ENCODE measurements around the gene VAMP5. TPM values are rescaled to one million over a fixed set of nuclear protein-coding genes. Genes with fewer than 3 reads are reported as not detected.

The VAMP5 gene, protein sequence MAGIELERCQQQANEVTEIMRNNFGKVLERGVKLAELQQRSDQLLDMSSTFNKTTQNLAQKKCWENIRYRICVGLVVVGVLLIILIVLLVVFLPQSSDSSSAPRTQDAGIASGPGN
- 0.11 TPM in 1 of 5 replicates, not detected in the others for total RNA-seq (2022; extraction: Qiagen RNA extraction; ENCODE audit: low read depth)

DNA sequence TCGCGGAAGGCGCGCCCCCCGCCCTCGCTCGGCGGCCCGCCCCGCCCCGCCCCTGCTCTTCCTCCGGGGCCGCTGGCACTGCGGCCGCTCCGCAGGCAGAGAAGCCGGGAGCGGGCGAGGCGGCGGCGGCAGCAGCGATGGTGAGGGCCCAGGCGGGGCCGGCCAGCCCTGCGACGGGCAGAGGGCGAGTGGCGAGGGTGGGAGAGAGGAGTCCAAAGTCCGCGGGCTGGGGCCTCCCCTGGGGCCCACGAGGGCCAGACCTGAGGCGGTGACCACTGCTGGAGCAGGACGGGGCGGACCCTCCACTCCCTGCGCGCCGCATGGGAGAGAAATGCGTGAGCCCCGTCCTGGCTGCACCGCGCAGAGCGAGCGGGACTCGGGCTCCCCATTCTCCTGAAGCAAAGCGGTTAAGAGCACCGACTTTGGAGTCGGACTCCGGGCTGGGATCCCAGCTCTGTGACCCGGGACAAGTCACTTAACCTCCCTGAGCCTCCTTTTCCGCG, at the start of gene VAMP5:
TSS of gene VAMP5 (plus strand) at position 78 of the 503 bp plus-strand sequence. CDS start at position 138, 60 bp downstream.

DNA sequence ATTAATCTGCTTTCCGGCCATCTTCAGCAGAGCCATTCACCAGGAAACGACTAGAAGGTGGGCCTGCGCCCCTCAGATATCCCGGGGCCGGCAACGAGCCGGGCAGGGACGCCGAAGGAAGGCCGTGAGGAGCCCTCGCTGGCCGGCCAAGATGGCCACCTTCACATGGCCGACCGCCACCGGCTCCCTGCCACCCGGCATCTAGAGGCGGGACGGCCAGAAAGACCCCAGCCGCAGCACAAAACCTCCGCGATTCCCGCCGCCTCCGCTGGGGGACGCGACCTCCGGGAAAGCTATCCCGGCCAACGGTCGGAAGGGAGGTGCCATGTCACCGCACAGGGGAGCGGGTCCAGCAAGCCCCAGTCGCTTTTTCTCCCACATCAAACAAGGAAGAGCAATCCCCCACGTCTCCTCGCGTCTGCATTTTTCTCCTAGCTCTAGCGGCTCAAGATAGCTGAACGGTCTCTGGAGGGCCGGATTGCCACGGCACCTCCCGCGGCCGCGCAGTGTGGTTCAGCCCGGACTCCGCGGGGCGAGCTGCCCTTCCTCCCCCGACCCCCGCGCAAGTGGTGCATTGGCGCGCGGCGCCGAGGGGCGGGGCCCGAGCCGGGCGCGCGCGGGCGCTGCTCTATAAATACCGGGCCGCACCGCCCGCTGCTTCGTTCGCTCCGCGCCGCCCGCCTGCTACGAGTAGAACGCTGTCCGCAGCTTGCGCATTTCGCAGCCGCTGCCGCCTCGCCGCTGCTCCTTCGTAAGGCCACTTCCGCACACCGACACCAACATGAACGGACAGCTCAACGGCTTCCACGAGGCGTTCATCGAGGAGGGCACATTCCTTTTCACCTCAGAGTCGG, 45.5 kb upstream of the VAMP5 start, which contains the start of gene MAT2A:
TSS of gene MAT2A (plus strand) at position 662 of the 854 bp plus-strand sequence. CDS start at position 782, 120 bp downstream.

GRCh38 chr2:85561280-85562212, 22.7 kb upstream of the VAMP5 start, which contains the start of gene GGCX:
Gene GGCX, minus strand, starts transcription at chr2:85561493. Its CDS starts 65 bp downstream, at chr2:85561428.

GRCh38 chr2:85577386-85578242, 6.6 kb upstream of the VAMP5 start, which contains the start of gene VAMP8:
Gene VAMP8, plus strand, starts transcription at chr2:85577586. Its CDS starts 61 bp downstream, at chr2:85577647.

DNA sequence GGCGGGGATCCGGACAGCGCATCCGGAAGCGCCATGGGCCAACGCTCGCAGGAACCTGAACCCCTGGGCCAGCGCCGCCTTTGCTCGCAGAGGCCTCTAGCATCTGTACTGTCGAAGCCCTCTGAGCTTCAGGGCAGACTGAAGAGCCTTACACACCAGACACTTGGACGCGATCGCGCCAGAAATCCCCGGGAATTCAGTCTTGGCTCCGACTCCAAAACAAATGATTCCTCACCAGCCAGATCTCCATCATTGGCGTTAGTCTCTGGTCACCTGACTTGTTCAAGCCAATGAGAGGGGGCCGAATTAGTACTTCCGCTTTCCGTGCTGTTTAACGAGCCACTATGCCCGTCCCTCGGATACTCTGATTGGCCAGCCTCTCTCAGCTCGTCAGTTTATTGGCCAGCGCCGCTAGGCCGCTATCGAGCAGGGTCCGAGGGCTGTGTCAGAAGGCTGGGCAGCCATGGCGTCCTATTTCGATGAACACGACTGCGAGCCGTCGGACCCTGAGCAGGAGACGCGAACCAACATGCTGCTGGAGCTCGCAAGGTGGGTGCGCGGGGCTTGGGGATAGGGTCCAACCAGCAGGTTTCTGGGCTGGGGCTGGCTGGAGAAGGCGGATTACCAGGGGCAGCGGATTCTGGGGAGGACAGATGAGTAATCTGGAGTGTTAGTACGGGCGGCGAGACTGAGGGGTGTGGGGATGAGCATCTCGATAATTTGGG, 11.2 kb downstream of the VAMP5 start, which contains the start of gene RNF181:
TSS of gene RNF181 (plus strand) at position 445 of the 725 bp plus-strand sequence. CDS start at position 464, 19 bp downstream.

GRCh38 chr2:85602476-85603234, 18.4 kb downstream of the VAMP5 start, which contains the start of gene TMEM150A:
Gene TMEM150A, minus strand, starts transcription at chr2:85602698. Its CDS starts 750 bp downstream, at chr2:85601948.

GRCh38 chr2:85611705-85612587, 27.7 kb downstream of the VAMP5 start, which contains the start of gene C2orf68:
Gene C2orf68, minus strand, starts transcription at chr2:85612066. Its CDS starts 82 bp downstream, at chr2:85611984.

Other genes starting within 250 kb of the VAMP5 start
- 43.6 to 53.9 TPM (median 45.6 TPM) in 5 replicates for gene RETSAT, start 229.9 kb upstream of the VAMP5 start, total RNA-seq (2022; extraction: Qiagen RNA extraction; ENCODE audit: low read depth)
- gene ELMOD3, start 229.7 kb upstream of the VAMP5 start, total RNA-seq (2022; extraction: Qiagen RNA extraction; ENCODE audit: low read depth) = 12.7 to 14.5 TPM (median 13.4 TPM) in 5 replicates
- 86.1 to 105 TPM (median 92.6 TPM) in 5 replicates for gene CAPG, start 174.1 kb upstream of the VAMP5 start, total RNA-seq (2022; extraction: Qiagen RNA extraction; ENCODE audit: low read depth)
- 0.43 to 1.0 TPM (median 0.78 TPM) in 5 replicates for gene SH2D6, start 165.7 kb upstream of the VAMP5 start, total RNA-seq (2022; extraction: Qiagen RNA extraction; ENCODE audit: low read depth)
- 428 to 492 TPM (median 474 TPM) in 5 replicates for gene MAT2A, start 45.3 kb upstream of the VAMP5 start, total RNA-seq (2022; extraction: Qiagen RNA extraction; ENCODE audit: low read depth)
- gene GGCX, start 22.9 kb upstream of the VAMP5 start, total RNA-seq (2022; extraction: Qiagen RNA extraction; ENCODE audit: low read depth) = 41.6 to 46.9 TPM (median 43.3 TPM) in 5 replicates
- 13.5 to 22.3 TPM (median 18.2 TPM) in 5 replicates for gene VAMP8, start 6.8 kb upstream of the VAMP5 start, total RNA-seq (2022; extraction: Qiagen RNA extraction; ENCODE audit: low read depth)
- 179 to 200 TPM (median 183 TPM) in 5 replicates for gene RNF181, start 11.3 kb downstream of the VAMP5 start, total RNA-seq (2022; extraction: Qiagen RNA extraction; ENCODE audit: low read depth)
- gene TMEM150A, start 18.3 kb downstream of the VAMP5 start, total RNA-seq (2022; extraction: Qiagen RNA extraction; ENCODE audit: low read depth) = 10.2 to 15.1 TPM (median 11.9 TPM) in 5 replicates
- 21.3 to 27.9 TPM (median 25.0 TPM) in 5 replicates for gene C2orf68, start 27.6 kb downstream of the VAMP5 start, total RNA-seq (2022; extraction: Qiagen RNA extraction; ENCODE audit: low read depth)
- gene USP39, start 31.8 kb downstream of the VAMP5 start, total RNA-seq (2022; extraction: Qiagen RNA extraction; ENCODE audit: low read depth) = 69.7 to 77.5 TPM (median 72.0 TPM) in 5 replicates
- 0.09 to 0.29 TPM (median 0.20 TPM) in 4 of 5 replicates, not detected in the other for gene SFTPB, start 83.8 kb downstream of the VAMP5 start, total RNA-seq (2022; extraction: Qiagen RNA extraction; ENCODE audit: low read depth)
- gene GNLY, start 109.9 kb downstream of the VAMP5 start, total RNA-seq (2022; extraction: Qiagen RNA extraction; ENCODE audit: low read depth) = 0.17 to 0.49 TPM in 2 of 5 replicates, not detected in the others
- gene ATOH8, start 169.6 kb downstream of the VAMP5 start, total RNA-seq (2022; extraction: Qiagen RNA extraction; ENCODE audit: low read depth) = 4.2 to 6.6 TPM (median 4.5 TPM) in 5 replicates

Measured in A549 treated with CpdA at 1 μM for 4 hours (cell line).